ENCODE results near the gene RNF223.

DNA sequence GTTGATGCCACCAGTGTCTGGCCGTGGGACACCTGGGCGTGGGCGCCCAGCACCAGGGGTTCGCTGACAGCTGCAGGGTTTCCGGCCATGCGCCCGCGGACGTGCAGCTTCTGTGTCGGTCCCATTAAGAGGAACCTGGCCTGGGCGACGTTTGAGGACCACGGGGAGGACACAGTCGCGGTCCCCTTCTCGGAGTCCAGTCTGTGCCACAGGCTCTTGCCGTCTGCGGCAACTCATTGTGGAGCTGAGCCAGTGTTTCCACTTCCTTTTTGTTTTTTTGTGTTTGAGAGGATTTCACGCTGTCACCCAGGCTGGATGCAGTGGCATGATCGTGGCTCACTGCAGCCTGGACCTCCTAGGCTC lies 43.3 kb upstream of the RNF223 start:
- TF ChIP-seq, protein P1, sequence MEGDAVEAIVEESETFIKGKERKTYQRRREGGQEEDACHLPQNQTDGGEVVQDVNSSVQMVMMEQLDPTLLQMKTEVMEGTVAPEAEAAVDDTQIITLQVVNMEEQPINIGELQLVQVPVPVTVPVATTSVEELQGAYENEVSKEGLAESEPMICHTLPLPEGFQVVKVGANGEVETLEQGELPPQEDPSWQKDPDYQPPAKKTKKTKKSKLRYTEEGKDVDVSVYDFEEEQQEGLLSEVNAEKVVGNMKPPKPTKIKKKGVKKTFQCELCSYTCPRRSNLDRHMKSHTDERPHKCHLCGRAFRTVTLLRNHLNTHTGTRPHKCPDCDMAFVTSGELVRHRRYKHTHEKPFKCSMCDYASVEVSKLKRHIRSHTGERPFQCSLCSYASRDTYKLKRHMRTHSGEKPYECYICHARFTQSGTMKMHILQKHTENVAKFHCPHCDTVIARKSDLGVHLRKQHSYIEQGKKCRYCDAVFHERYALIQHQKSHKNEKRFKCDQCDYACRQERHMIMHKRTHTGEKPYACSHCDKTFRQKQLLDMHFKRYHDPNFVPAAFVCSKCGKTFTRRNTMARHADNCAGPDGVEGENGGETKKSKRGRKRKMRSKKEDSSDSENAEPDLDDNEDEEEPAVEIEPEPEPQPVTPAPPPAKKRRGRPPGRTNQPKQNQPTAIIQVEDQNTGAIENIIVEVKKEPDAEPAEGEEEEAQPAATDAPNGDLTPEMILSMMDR (optimal IDR thresholded peaks at IDR 0.05 in 1 of 3, IDR thresholded peaks at IDR 0.05 in 1 of 3, conservative IDR thresholded peaks at IDR 0.05 in 1 of 3; ENCODE audit: extremely low read depth in 1 of 3, insufficient read depth in 2 of 3, low read length in 3 of 3): no peak
- TF ChIP-seq EZH2 (IDR thresholded peaks at IDR 0.05; ENCODE audit: low read length): no peak
